Measurements from ENCODE around the gene RELCH.
"Not testable (repeated sequence)": the region's sequence is repeated elsewhere in the genome, so short reads cannot be mapped to it uniquely, and the experiment has no call there.

The RELCH gene, protein sequence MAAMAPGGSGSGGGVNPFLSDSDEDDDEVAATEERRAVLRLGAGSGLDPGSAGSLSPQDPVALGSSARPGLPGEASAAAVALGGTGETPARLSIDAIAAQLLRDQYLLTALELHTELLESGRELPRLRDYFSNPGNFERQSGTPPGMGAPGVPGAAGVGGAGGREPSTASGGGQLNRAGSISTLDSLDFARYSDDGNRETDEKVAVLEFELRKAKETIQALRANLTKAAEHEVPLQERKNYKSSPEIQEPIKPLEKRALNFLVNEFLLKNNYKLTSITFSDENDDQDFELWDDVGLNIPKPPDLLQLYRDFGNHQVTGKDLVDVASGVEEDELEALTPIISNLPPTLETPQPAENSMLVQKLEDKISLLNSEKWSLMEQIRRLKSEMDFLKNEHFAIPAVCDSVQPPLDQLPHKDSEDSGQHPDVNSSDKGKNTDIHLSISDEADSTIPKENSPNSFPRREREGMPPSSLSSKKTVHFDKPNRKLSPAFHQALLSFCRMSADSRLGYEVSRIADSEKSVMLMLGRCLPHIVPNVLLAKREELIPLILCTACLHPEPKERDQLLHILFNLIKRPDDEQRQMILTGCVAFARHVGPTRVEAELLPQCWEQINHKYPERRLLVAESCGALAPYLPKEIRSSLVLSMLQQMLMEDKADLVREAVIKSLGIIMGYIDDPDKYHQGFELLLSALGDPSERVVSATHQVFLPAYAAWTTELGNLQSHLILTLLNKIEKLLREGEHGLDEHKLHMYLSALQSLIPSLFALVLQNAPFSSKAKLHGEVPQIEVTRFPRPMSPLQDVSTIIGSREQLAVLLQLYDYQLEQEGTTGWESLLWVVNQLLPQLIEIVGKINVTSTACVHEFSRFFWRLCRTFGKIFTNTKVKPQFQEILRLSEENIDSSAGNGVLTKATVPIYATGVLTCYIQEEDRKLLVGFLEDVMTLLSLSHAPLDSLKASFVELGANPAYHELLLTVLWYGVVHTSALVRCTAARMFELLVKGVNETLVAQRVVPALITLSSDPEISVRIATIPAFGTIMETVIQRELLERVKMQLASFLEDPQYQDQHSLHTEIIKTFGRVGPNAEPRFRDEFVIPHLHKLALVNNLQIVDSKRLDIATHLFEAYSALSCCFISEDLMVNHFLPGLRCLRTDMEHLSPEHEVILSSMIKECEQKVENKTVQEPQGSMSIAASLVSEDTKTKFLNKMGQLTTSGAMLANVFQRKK

DNA sequence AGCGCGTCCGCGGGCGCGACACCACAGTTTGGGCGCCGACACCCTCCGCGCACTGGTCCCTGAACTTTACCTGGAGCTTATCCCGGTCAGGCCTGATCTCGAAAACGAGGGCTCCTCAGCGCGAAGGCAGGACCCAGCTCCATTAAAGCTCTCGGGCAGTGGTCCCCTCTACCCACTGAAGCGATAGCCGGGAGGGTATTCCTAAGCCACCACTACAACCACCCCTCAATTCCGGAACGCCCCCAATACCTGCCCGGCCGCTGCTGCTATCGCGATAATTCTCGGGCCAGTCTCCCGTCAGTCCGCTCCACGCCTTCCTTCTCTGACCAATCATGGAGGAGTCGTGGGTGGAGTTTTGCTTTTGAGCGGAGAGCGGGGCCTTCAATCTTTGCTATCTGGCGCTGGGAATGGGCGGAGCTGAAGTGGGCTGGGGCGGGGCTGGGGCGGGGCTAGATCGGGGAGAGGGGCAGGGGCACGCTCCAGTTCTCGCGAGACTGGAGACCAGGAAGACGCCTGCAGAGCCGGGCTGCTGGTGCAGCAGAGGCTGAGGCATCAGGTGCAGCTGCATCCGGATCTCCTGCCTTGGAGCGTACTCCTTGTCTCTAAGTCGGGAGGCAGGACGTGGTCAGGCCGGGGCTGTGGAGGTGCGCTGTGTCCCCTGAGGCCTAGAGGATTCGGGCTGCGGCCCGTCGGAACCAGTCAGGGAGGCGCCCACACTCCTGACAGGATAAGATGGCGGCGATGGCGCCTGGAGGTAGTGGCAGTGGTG is at the start of gene RELCH, which contains the start of gene PIGN:
RELCH (plus strand) TSS at position 482 of the 769 bp plus-strand sequence; CDS start at position 733, 251 bp downstream.
PIGN (minus strand) TSS at position 283 of the 769 bp plus-strand sequence. CDS start 25,703 bp downstream, outside the sequence.
- peak; percentile 91 to 99 (median 95) for DNase-seq
- intact Hi-C loops (cut with DNase I): loop anchor here (5.0 kb wide), 1 partner anchor 340 kb away; no protein-coding TSS in a partner anchor

DNA sequence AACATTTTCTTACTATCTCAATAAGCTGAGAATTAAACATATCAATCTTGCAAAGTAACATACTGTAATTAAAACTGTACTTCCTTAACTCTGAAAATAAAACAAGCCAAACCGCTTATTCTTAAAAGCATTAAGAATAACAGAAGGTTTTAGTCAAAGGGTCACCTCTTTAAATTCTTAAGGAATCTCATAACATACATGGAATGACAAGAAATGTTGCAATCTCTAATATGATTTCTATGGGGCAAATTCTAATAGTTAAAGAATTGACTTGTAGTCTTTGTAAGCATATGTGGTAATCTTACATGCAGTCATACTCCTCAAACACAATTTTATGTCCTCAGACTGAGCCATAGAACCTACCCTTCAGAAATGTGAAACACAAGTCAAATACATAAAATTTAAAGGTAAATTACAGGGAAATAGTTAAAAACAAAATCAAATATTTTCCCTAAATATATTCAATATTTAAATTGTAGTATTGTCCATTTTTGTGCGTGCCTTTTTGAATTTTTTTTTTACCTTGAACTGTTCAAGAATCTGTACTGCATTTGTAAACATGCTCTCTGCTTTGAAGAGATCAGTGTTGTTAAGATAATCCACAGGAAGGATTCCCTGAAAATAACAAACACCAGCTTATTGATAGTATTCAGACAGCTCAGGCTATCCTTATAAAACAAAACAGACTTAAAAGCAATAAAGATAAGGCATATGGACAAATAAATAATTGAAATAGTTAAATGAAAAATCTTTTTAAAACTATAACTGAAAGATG is 48.4 kb upstream of the RELCH start:
- intact Hi-C loops (cut with DNase I): loop anchor here (10.0 kb wide), 1 partner anchor 244 kb away; the partner anchor contains the start of gene RNF152

DNA sequence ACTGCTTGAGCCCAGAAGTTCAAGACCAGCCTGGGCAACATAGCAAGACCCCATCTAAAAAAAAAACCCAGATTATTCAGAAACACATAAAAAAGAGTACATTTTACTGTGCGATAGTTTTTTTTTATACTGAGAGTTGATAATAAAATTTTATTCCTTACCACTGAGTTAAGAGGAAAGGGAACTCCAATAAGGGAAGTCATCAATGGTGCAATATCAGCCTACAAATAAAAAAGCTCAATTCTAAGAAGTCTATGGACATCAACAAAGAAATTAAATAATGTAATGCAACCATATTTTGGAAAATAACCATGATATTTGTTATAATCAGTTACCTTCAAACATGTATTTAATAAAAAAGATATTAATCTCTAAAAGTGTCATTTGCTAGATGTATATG is 46.8 kb upstream of the RELCH start:
- no peak for DNase-seq

More for the DNA sequence above, 48.4 kb upstream of the RELCH start:
- no peak for DNase-seq

DNA sequence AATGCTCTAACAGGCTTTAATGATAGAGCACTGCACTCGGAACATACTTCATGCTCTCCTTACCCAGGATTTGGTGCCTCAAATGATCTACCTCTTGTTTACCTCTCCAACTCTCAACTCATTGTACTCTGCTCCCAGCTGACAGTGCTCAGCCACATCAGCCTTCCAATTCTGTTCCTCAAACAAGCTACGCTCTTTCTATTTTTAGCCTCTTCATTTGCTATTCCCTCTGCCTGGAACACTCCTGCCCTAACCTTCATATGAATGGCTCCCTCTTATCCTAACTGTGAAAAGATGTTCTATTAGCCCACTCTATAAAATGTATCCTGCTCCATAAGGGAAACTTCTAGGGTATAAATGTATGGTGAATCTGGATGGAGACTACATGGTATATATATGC is 42.7 kb upstream of the RELCH start:
- intact Hi-C loops (cut with DNase I): no loop called here
- no peak for DNase-seq

More for the DNA sequence above, 46.8 kb upstream of the RELCH start:
- intact Hi-C loops (cut with DNase I): no loop called here

DNA sequence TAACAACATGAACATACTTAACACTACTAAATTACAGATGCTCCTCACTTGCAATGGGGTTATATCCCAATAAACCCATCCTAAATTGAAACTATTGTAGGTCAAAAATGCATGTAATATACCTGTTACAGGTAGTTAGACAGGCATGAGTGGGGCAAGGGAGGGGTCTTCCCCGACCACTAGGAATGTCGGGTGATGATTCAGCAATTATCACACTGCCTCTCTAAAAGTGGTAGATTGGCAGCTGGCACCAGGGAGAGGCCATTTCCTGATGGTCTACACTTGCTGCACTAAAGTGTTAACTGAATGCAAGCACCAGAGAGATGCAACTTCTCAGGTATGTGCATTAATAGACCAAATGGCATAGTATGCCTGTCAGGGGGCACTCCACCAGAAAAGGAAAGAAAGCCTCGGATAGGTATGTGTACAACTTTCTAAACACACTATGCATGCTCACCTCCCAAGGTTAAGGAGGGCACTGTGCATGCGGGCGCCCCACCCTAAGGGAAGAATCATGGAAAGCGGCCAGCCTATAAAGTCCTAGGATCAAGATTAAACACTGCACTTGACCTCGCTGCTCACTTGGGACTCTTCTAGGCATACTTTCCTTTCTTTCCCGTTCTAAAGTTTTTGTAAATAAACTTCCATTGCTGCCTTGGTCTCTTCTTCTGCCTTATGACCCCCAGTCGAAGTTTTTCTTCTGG is 35.8 kb upstream of the RELCH start:
- DNase-seq: peak in 1 of 10 donors; percentile 39
- intact Hi-C loops (cut with DNase I): no loop called here

DNA sequence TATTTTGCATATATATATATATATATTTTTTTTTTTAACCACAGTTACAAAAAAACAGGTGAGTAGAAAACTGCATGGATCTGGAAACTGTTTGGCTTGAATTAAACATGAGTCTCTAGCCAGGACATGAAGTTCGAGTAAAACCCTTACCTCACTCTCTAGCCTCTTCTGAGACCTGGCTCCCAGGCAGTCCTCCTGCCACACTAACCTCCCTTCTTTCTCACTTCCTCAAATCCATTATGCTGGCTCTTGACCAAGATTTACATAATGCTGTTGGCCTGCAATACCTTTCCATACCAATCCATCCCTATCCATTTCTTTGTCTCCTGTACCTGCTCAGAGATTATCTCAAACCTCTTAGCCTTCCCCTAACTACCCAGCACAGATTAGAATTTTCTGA is 34.2 kb upstream of the RELCH start:
- no peak for DNase-seq
- intact Hi-C loops (cut with DNase I): no loop called here

DNA sequence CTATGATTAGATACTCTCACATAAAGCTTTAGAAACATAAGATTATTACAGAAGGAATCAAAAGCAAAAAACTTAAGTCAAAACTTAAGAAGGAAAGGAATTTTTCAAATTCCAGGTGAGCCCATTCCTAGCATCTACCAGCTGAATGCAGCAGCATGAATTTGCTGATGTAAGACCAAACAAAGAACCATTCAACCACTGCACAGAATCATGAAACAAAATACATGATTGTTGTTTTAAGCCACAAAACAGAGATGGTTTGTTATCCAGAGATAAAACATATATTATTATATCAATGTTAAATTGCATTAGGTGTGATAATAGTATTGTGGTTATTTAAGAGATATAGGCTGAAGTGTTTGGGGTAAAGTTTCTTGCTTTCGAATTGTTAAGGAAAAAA is 29.2 kb upstream of the RELCH start:
- no peak for DNase-seq
- intact Hi-C loops (cut with DNase I): no loop called here

DNA sequence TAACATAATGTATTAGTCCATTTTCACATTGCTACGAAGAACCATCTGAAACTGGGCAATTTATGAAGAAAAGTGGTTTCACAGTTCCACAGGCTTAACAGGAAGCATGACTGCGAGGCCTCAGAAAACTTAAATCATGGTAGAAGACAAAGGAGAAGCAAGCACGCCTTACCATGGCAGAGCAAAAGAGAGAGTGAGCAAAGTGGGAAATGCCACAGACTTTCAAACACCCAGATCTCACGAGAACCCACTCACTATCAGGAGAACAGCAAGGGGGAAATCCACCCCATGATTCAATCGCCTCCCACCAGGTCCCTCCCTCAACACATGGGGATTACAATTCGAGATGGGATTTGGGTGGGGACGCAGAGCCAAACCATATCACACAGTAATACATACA is 22.7 kb upstream of the RELCH start:
- DNase-seq: no peak
- intact Hi-C loops (cut with DNase I): no loop called here

DNA sequence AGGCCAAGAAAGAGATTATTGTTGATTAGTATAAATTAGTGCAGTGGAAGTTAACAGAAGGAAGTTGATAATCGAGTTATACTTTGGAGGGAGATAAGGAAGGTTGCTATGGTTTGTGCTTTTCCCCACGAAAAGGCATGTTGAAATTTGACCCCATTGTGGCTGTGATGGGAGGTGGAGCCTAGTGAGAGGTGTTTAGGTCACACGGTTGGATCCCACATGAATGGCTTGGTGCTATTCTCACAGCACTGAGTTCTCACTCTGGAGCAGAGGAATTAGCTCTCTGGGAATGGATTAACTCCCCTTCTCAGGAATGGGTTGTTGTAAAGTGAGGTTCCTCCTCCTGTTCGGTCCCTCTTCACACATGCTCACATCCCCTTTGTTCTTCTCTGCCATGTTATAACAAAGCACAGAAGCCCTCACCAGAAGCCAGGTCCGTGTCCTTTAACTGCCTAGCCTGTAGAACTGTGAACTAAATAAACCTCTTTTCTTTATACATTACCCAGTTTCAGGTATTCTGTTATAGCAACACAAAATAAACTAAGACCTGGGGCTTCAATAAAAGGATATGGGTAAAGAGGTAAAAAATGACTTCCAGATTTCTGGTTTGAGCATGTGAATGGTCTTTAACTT is 22.1 kb upstream of the RELCH start:
- intact Hi-C loops (cut with DNase I): no loop called here
- DNase-seq: no peak

DNA sequence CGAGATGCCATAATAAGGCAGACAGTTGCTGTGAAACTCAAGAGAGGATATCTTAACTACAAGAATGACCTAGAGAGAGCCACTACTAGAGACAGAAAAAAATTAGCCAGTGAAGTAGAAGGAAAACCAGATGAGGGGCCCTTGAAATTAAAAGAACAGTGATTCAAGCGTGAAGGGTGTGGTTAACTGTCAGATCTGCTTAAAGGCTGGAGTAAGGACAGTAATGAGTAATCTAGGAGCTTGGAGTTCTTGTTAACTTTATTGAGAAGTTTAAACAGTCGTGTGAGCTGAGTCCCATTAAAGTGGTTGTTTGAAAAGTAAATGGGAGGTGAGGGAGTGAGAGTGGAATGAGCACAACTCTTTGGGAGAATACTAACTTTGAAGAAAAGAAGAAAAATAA is 21.5 kb upstream of the RELCH start:
- DNase-seq: no peak
- intact Hi-C loops (cut with DNase I): no loop called here

DNA sequence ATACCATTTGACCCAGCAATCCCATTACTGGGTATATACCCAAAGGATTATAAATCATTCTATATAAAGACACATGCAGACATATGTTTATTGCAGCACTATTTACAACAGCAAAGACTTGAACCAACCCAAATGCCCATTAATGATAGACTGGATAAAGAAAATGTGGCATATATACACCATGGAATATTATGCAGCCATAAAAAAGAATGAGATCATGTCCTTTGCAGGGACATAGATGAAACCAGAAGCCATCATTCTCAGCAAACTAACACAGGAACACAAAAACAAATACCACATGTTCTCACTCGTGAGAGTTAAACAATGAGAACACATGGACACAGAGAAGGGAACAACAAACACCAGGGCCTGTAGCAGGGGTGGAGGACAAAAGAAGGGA is 20.5 kb upstream of the RELCH start:
- intact Hi-C loops (cut with DNase I); DNase-seq: not testable (repeated sequence)

DNA sequence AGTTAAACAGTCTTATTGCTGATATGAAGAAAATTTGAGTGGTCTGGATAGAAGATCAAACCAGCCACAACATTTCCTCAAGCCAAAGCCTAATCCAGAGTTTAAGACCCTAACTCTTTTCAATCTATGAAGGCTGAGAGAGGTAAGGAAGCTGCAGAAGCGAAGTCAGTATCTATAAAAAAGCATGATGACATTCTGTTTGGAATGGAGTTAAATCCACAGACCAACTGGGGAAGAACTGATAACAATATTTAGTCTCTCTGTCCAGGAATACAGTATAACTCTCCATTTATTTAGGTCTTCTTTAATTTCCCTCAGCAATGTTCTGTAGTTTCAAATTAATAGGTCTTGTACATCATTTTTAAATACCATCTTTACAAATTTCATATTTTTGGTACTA is 16.2 kb upstream of the RELCH start:
- intact Hi-C loops (cut with DNase I): no loop called here
- no peak for DNase-seq

DNA sequence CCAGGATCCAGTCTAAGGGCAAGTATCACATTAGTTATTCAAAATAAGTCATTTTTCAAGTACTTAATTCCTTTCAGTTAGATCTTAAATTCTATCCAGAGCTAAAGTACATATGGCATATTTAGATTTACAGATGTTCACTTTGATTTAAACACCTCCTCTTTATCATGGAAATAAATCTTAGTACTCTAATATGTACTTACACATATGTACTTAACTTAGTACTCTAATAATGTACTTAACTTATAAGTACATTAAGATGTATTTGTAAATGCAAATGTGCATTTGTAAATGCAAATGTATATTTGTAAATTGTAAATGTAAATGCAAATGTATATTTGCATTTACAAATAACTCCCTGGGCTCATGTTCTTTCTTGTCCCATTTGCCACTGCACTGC is 14.8 kb upstream of the RELCH start:
- intact Hi-C loops (cut with DNase I): no loop called here
- DNase-seq: no peak

DNA sequence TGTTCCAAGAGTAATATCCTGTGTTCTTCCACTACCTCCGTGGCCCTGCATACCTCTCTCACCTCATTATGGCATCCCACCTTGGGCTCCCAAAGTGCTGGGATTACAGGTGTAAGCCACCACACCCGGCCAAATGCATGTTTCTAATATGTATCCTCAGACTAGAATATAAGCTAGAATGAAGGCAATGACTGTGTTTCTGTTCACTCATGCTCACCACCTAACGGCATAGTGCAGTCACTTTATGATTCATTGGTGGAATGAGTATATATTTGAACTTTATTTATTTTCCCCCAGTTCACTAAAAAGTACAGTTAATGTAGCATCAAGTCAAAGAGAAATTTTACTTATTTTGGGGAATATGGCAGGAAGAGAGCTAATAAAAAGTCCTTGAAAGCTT is 11.5 kb upstream of the RELCH start:
- intact Hi-C loops (cut with DNase I): no loop called here
- DNase-seq: no peak

DNA sequence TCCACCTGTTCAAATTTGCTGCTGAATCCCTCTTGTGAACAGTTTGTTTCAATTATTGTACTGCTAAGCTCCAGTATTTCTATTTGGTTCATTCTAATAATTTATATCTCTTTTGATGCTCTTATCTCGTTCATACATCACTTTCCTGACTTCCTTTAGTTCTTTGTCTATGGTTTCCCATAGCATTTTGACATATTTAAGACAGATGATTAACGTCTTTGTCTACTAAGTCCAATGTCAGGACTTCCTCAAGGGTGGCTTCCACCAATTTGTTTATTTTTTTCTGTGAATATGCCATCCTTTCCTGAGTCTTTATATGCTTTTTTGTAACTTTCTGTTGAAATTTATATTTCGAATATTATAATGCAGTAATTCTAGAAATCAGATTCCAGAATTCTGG is 9.8 kb upstream of the RELCH start:
- intact Hi-C loops (cut with DNase I): no loop called here
- no peak for DNase-seq

DNA sequence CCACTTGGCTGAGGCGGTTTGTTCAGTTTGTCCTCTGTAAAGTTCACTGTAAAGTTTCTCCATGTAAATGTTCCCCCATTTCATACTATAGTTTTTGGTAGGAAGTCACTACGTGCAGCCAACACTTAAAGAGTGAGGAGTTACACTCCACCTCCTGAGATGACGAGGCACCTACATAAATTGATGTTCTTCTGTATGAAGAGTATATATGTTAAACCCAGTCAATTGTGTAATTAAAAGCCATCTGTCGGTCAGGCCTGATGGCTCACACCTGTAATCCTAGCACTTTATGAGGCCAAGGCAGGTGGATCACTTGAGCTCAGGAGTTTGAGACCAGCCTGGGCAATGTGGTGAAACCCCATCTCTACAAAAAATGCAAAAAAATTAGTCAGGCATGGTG is 7.8 kb upstream of the RELCH start:
- intact Hi-C loops (cut with DNase I): no loop called here
- no peak for DNase-seq

DNA sequence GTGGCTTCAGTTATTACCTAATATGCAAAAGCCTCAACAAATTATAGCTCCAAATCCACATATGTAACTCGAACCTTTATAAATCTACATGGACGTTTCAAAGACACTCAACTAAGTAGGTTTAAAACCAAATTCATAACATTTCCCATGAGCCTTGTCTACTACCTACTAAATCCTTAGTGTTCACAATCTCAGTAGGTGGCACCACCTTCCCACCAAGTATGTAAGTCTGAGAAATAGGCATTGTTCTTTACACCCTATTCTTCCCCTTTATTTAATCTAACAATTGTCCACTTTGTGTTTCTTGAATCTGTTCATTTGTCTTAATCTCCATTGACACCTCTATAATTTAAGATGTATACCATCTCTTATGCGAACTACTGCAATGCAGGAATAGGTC is 4.8 kb upstream of the RELCH start:
- intact Hi-C loops (cut with DNase I): loop anchor here (5.0 kb wide), 1 partner anchor 405 kb away; no protein-coding TSS in a partner anchor
- DNase-seq: no peak
